Vagina (tissue), 2 donors: Measurements from ENCODE around the gene COL6A3.

Experiments used
- POLR2A ChIP-seq, 2 donors: fragments of 450-650 bp; IDR thresholded peaks; one replicate each; pipeline ENCODE4 v1.6.1; 2017; ENCODE audit warnings: antibody characterized with exemption in 2 of 2, mild to moderate bottlenecking in 2 of 2, moderate library complexity in 2 of 2
- POLR2AphosphoS5 ChIP-seq, 2 donors: sonication (generic); formaldehyde crosslinking; IDR thresholded peaks; one replicate each; pipeline ENCODE4 v1.9.0; 2017; ENCODE audit warnings: antibody characterized with exemption in 2 of 2, mild to moderate bottlenecking in 2 of 2, low read depth in 1 of 2; ENCODE audit not compliant: insufficient read depth in 1 of 2
- TF ChIP-seq, protein P1 (sequence below), 3 experiments: fragments of 450-650 bp in 2 of 3; fragments of 200-600 bp in 1 of 3; sonication (generic) in 1 of 3; IDR thresholded peaks; one replicate each; pipeline ENCODE4 v1.5.1; 2017 to 2019; ENCODE audit warnings: antibody characterized with exemption in 3 of 3, mild to moderate bottlenecking in 2 of 3, moderate library complexity in 2 of 3

DNA sequence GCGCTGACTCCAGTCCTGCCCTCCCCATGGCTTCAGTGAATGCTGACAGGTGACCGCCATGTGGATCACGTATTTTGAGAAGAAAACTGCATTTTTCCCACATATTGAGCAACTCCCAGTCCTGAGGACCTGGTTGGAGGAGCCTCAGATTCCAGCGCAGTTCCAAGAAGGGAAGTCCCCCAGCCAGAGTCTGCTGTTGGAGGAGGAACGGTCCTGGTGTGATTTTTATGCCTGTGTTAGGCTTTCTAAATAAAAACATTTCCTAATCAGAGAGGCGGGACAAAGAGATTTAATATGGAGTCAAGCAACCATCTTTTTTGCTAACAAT is 32.3 kb upstream of the COL6A3 start:
- TF ChIP-seq, protein P1, sequence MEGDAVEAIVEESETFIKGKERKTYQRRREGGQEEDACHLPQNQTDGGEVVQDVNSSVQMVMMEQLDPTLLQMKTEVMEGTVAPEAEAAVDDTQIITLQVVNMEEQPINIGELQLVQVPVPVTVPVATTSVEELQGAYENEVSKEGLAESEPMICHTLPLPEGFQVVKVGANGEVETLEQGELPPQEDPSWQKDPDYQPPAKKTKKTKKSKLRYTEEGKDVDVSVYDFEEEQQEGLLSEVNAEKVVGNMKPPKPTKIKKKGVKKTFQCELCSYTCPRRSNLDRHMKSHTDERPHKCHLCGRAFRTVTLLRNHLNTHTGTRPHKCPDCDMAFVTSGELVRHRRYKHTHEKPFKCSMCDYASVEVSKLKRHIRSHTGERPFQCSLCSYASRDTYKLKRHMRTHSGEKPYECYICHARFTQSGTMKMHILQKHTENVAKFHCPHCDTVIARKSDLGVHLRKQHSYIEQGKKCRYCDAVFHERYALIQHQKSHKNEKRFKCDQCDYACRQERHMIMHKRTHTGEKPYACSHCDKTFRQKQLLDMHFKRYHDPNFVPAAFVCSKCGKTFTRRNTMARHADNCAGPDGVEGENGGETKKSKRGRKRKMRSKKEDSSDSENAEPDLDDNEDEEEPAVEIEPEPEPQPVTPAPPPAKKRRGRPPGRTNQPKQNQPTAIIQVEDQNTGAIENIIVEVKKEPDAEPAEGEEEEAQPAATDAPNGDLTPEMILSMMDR (IDR thresholded peaks at IDR 0.05) = no peak
- peak in 1 of 2 donors; percentile 19 for TF ChIP-seq POLR2AphosphoS5 (IDR thresholded peaks at IDR 0.05; ENCODE audit: insufficient read depth in 1 of 2, low read depth in 1 of 2)
- TF ChIP-seq POLR2A (IDR thresholded peaks at IDR 0.05) = no peak
